Testis (tissue), 2 donors: Measurements from ENCODE around the gene FAM78A.

ENCODE experiments used
- CTCF ChIP-seq, 3 experiments: fragments of 450-650 bp in 2 of 3; fragments of 200-600 bp in 1 of 3; sonication (generic) in 1 of 3; IDR thresholded peaks; one replicate each; pipeline ENCODE4 v1.5.1; 2016 to 2019; ENCODE audit warnings: antibody characterized with exemption in 3 of 3, mild to moderate bottlenecking in 2 of 3, moderate library complexity in 1 of 3
- POLR2A ChIP-seq: fragments of 450-650 bp; IDR thresholded peaks from one replicate; pipeline ENCODE4 v1.6.1; 2017; ENCODE audit warnings: antibody characterized with exemption, mild to moderate bottlenecking, moderate library complexity

GRCh38 chr9:131324736-131325679 lies 48.7 kb upstream of the FAM78A start:
- no peak for TF ChIP-seq POLR2A
- no peak for TF ChIP-seq CTCF (IDR thresholded peaks at IDR 0.05)
